ENCODE results near the gene TREML1. TPM values are rescaled to one million over a fixed set of nuclear protein-coding genes. Genes with fewer than 3 reads are reported as not detected.

TREML1 gene
- total RNA-seq, 4 donors from 2014 or later = 4.8 TPM; not detected in 3

DNA sequence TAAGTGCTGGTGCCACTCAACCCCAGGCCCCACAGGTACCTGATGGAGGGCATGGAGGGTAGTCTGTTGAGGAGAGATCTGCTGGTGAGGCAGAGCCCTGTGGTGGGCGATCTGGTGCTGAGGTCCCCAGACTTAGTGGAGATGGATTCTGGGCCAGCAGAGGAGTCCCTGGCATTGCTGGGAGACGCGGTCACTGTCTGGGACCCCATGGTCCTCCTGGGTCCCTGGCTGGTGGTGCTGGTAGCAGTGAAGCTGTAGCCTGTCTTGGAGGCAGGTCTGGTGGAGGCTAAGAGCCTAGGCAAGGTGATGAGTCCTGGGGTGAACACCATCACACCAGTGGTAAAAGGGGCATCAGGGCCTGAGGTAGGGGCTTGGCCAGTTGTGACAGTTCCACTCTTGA, 40.2 kb upstream of the TREML1 start:
- TF ChIP-seq, protein P1, sequence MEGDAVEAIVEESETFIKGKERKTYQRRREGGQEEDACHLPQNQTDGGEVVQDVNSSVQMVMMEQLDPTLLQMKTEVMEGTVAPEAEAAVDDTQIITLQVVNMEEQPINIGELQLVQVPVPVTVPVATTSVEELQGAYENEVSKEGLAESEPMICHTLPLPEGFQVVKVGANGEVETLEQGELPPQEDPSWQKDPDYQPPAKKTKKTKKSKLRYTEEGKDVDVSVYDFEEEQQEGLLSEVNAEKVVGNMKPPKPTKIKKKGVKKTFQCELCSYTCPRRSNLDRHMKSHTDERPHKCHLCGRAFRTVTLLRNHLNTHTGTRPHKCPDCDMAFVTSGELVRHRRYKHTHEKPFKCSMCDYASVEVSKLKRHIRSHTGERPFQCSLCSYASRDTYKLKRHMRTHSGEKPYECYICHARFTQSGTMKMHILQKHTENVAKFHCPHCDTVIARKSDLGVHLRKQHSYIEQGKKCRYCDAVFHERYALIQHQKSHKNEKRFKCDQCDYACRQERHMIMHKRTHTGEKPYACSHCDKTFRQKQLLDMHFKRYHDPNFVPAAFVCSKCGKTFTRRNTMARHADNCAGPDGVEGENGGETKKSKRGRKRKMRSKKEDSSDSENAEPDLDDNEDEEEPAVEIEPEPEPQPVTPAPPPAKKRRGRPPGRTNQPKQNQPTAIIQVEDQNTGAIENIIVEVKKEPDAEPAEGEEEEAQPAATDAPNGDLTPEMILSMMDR (IDR thresholded peaks at IDR 0.05; ENCODE audit: low read depth) = no peak

DNA sequence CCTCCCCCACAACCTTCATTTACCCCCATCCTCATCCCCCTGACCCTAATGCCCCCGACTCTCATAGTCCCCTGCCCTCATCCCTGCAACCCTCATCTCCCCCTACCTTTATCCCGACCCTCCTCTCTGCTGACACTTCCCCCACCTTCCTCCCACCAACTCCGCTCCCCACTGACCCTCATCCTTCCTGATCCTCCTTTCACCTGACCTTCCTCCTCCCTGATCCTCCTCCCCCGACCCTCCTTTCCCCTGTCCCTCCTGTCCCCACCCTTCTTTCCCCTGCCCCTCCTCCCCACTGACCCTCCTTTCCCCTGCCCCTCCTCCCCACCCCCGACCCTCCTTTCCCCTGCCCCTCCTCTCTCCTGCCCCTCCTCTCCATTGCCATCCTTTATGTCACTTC, 39.7 kb upstream of the TREML1 start:
- TF ChIP-seq, protein P1 (IDR thresholded peaks at IDR 0.05; ENCODE audit: low read depth) = no peak

DNA sequence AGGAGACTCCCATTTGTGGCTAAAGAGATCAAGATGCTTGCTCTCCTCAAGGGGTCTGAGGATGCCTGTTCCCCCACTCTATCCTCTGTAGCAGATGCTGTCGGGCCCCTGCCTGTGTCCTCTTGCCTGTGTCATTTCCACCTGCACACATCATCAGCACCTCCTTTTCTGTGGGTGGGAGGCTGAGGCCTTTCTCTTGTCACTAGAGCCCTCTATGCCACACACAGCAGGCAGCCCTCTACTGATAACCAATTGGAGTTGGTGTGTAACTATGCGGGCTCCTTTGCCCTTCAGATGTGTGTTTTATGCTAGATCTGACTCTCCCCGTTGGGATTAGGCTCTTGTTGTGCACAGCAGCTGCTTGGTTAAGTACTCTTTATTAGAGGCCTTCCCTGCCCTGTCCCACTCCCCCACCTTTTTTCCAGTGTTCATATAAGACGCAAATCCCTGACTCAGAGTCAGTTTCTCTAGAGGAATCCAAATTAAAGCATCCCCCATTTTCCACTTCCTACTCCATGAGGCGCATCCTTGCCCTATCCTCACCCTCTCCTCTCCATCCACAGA, 39.1 kb upstream of the TREML1 start:
- TF ChIP-seq, protein P1 (IDR thresholded peaks at IDR 0.05; ENCODE audit: low read depth) = no peak

DNA sequence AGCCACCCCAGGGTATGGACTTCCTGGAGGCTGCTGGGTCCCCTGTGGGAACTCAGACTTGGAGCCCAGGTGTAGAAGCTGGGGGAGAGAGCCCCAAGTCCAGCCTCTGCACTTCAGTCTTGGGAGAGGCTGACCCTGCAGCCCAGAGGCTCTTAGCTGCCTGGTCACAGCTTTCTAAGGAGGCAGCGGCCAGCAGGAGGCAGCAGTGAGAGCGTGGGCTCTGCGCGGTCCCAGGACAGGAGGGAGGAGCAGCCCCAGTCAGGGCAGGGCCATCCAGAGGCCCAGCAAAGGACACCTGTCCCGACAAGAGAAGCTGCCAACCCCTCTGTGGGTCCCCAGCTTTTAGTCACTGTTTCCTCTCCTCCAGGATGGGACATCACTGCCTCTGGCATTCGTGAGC, 37.4 kb upstream of the TREML1 start:
- TF ChIP-seq, protein P1 (IDR thresholded peaks at IDR 0.05; ENCODE audit: low read depth) = no peak

DNA sequence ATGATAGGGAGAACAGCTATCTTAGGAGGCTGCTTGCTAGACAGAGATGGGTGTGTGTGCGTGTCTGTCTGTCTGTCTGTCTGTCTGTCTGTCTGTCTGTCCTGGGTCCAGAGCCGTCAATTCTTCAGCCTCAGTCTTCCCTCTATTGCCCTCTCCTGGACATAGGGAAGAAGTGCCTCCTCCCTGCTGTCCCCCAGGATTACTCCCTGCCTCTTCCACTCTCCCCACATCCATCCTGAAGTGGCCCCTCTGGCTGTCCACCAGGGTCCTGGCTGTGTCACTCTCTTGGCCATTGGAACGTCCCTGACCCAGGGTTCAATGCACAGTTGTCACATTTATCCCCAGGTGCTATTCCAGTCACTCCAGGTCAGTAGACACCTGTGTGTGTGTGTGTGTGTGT, 36.6 kb upstream of the TREML1 start:
- TF ChIP-seq, protein P1 (IDR thresholded peaks at IDR 0.05; ENCODE audit: low read depth) = no peak

DNA sequence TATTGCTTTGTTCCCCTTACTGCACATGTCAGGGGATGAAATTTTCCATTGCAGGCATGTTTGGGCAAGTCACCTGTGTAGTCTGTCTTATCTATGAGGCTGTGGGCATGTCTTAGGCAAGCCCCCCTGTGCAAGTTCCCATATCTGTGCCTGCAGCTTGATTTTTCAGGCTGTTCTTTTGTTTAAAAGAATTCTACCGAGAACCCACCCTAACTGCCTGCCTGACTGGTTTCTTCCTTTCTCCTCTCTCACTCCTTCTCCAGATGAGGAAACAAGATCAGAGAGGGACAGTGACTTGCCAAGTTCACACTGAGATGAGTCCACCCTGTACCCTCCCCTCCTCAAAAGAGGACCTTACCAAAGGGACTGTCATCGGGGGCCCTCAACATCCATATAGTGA, 35.8 kb upstream of the TREML1 start:
- TF ChIP-seq, protein P1 (IDR thresholded peaks at IDR 0.05; ENCODE audit: low read depth) = no peak

DNA sequence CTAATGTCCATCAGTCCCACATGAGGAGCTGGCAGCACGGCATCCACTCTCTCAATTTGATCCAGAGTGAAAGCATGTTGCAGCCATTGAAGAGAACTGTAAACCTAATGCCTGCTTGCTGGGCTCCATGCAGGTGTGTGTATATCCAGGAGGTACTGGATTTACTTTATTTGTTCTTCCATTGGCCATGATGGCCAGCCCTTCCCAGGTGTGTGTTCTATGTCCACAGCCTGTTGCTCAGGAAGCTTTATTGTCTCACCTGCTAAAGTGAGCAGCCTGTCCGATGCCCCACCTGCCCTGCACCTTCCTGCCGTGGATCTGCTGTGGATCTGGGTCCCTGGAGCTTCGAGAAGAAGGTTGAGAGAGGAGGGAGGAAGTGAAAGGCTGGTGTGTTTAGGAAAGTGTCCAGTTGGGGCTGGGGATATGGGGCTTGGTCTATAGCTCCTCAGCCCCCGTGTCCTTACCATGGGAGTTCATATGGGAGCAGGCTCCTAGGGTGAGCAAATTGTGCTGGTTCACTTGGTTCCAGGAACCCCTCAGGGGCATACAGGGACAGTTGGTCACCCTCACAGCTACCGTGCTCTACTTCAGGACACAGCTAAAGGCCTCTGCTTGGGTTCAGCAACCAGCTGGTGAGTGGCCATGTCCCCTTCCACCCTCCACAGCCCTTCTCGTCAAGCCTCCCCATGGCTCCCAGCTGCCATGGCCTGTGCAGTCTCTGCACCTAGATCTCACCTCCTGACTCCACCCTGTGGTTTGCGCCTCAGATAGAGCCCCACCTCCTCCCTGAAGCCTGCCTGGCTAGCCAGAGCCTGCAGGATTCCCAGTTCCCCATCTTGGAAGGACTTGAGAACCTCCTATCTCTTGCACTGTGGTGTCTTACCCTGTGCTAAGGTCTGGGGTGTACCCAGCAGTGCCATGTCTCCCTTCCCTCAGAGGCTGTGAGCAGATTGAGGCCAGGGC, 34.1 kb upstream of the TREML1 start:
- TF ChIP-seq, protein P1 (IDR thresholded peaks at IDR 0.05; ENCODE audit: low read depth) = no peak

Data from subcutaneous adipose tissue (tissue), 4 donors.